NK-92 treated with Interleukin-12 subunit alpha and Interleukin-12 subunit beta, amount 100 ng/mL, for 24 hours (cell line): ENCODE measurements around the gene LILRA5.
"Not testable (repeated sequence)": the region's sequence is repeated elsewhere in the genome, so short reads cannot be mapped to it uniquely, and the experiment has no call there.

Experiments used
- DNase-seq: peaks from one replicate; lab custom pipeline; 2025; lab: John Stamatoyannopoulos, UW

The LILRA5 gene

GRCh38 chr19:54312436-54313377 lies at the start of gene LILRA5:
Gene LILRA5, minus strand, starts transcription at chr19:54313166. Its CDS starts 147 bp downstream, at chr19:54313019.
- no peak for DNase-seq

GRCh38 chr19:54361680-54362422 lies 48.9 kb upstream of the LILRA5 start:
- DNase-seq, result not testable (repeated sequence)

- not testable (repeated sequence) for DNase-seq
These were observed 46.3 kb upstream of the LILRA5 start for GRCh38 chr19:54359149-54359820.

- DNase-seq, result no peak
These were observed 44.4 kb upstream of the LILRA5 start for GRCh38 chr19:54357381-54357780.

- DNase-seq, result no peak
These were observed 43.6 kb upstream of the LILRA5 start for GRCh38 chr19:54356444-54357056.

- no peak for DNase-seq
These were observed 42.7 kb upstream of the LILRA5 start for GRCh38 chr19:54355675-54356074.

- DNase-seq, result no peak
These were observed 41.8 kb upstream of the LILRA5 start for GRCh38 chr19:54354761-54355160.

- no peak for DNase-seq
These were observed 39.6 kb upstream of the LILRA5 start for GRCh38 chr19:54352546-54352945.

GRCh38 chr19:54352041-54352440 lies 39.1 kb upstream of the LILRA5 start:
- no peak for DNase-seq

GRCh38 chr19:54351474-54351873 lies 38.5 kb upstream of the LILRA5 start:
- DNase-seq, result no peak

GRCh38 chr19:54345938-54346386 lies 33.0 kb upstream of the LILRA5 start:
- DNase-seq, result no peak

GRCh38 chr19:54343868-54344267 lies 30.9 kb upstream of the LILRA5 start:
- no peak for DNase-seq

GRCh38 chr19:54341295-54341694 lies 28.3 kb upstream of the LILRA5 start:
- no peak for DNase-seq

GRCh38 chr19:54339646-54340358 lies 26.8 kb upstream of the LILRA5 start:
- DNase-seq, result no peak

GRCh38 chr19:54338521-54338920 lies 25.6 kb upstream of the LILRA5 start:
- no peak for DNase-seq

GRCh38 chr19:54337858-54338230 lies 24.9 kb upstream of the LILRA5 start:
- no peak for DNase-seq

GRCh38 chr19:54336893-54337857 lies 24.2 kb upstream of the LILRA5 start:
- DNase-seq, result no peak

- DNase-seq, result no peak
These were observed 23.3 kb upstream of the LILRA5 start for GRCh38 chr19:54335979-54336892.

GRCh38 chr19:54335164-54335563 lies 22.2 kb upstream of the LILRA5 start:
- DNase-seq, result no peak
